HepG2 (cell line): ENCODE results near the gene RUSF1. TPM values are rescaled to one million over a fixed set of nuclear protein-coding genes. Genes with fewer than 3 reads are reported as not detected.

ENCODE experiments used
- ATRX ChIP-seq: sonication (generic); formaldehyde crosslinking; IDR thresholded peaks from 2 replicates; pipeline ENCODE4 v1.4.0; 2020; ENCODE audit warnings: missing genetic modification reagents, borderline replicate concordance
- CCDC6 ChIP-seq: sonication (generic); formaldehyde crosslinking; IDR thresholded peaks from 2 replicates; pipeline ENCODE4 v1.8.1; 2022; ENCODE audit warnings: mild to moderate bottlenecking, missing genetic modification reagents, moderate library complexity
- CREB1 ChIP-seq, 2 experiments: fragments of 450-650 bp in 1 of 2; IDR thresholded peaks; 2 replicates each; pipeline ENCODE4 v1.6.1; 2016 to 2017; ENCODE audit warnings: control low read depth in 1 of 2, mild to moderate bottlenecking in 1 of 2, missing compliant biosample characterization in 1 of 2, missing genetic modification characterization in 1 of 2
- FOXJ3 ChIP-seq: sonication (generic); formaldehyde crosslinking; IDR thresholded peaks from 2 replicates; pipeline ENCODE4 v1.4.0; 2020; ENCODE audit warnings: missing genetic modification reagents, mild to moderate bottlenecking, borderline replicate concordance
- FOXK2 ChIP-seq: fragments of 450-650 bp; IDR thresholded peaks from 2 replicates; pipeline ENCODE4 v1.6.1; 2016
- HOXA5 ChIP-seq: sonication (generic); formaldehyde crosslinking; IDR thresholded peaks from 2 replicates; pipeline ENCODE4 v1.4.0; 2020; ENCODE audit warnings: missing genetic modification reagents
- KDM5A ChIP-seq: fragments of 200-600 bp; sonication (generic); IDR thresholded peaks from 2 replicates; pipeline ENCODE4 v1.7.0; 2018; ENCODE audit warnings: antibody characterized with exemption, mild to moderate bottlenecking, low read length, borderline replicate concordance
- KLF12 ChIP-seq: sonication (generic); formaldehyde crosslinking; IDR thresholded peaks from 2 replicates; pipeline ENCODE4 v1.4.0; 2020; ENCODE audit warnings: missing genetic modification reagents, borderline replicate concordance
- LRRFIP1 ChIP-seq: sonication (generic); formaldehyde crosslinking; conservative IDR thresholded peaks from 2 replicates; pipeline ENCODE4 v1.4.0; 2020; ENCODE audit warnings: missing genetic modification reagents
- MED13 ChIP-seq: sonication (generic); formaldehyde crosslinking; IDR thresholded peaks from 2 replicates; pipeline ENCODE4 v1.5.0; 2020; ENCODE audit warnings: missing genetic modification reagents
- MLX ChIP-seq: IDR thresholded peaks from 2 replicates; pipeline ENCODE4 v1.6.1; 2016
- NFYB ChIP-seq: sonication (generic); formaldehyde crosslinking; IDR thresholded peaks from 2 replicates; pipeline ENCODE4 v1.4.0; 2020; ENCODE audit warnings: missing genetic modification reagents
- POLR2A ChIP-seq, 2 experiments: IDR thresholded peaks; 2 replicates each; pipeline ENCODE4 v1.6.1; 2011; ENCODE audit warnings: low read depth in 2 of 2, low read length in 2 of 2, mild to moderate bottlenecking in 1 of 2, moderate library complexity in 1 of 2; ENCODE audit not compliant: insufficient read depth in 1 of 2
- RBM39 ChIP-seq: fragments of 200-400 bp; formaldehyde crosslinking; IDR thresholded peaks from one replicate; pipeline ENCODE4 v1.6.1; 2018; ENCODE audit warnings: antibody characterized with exemption, mild to moderate bottlenecking, low read depth, low read length; ENCODE audit not compliant: poor library complexity, severe bottlenecking
- REXO4 ChIP-seq: sonication (generic); formaldehyde crosslinking; IDR thresholded peaks from 2 replicates; pipeline ENCODE4 v1.8.0; 2022; ENCODE audit warnings: missing genetic modification reagents, mild to moderate bottlenecking, borderline replicate concordance
- SAFB2 ChIP-seq: sonication (generic); formaldehyde crosslinking; IDR thresholded peaks from 2 replicates; pipeline ENCODE4 v1.5.1; 2020; ENCODE audit warnings: missing genetic modification reagents, low read depth, mild to moderate bottlenecking, borderline replicate concordance
- SETDB1 ChIP-seq: sonication (generic); formaldehyde crosslinking; IDR thresholded peaks from 2 replicates; pipeline ENCODE4 v1.5.1; 2020; ENCODE audit warnings: missing genetic modification reagents, mild to moderate bottlenecking, borderline replicate concordance
- TMF1 ChIP-seq: sonication (generic); formaldehyde crosslinking; IDR thresholded peaks from 2 replicates; pipeline ENCODE4 v1.8.1; 2022; ENCODE audit warnings: low read depth, missing genetic modification reagents
- U2AF2 ChIP-seq: fragments of 200-400 bp; formaldehyde crosslinking; IDR thresholded peaks from 2 replicates; pipeline ENCODE4 v1.6.1; 2017; ENCODE audit warnings: low read depth, mild to moderate bottlenecking, low read length
- ZBTB21 ChIP-seq: sonication (generic); formaldehyde crosslinking; IDR thresholded peaks from 2 replicates; pipeline ENCODE4 v1.4.0; 2020; ENCODE audit warnings: missing genetic modification reagents
- ZBTB38 ChIP-seq: sonication (generic); formaldehyde crosslinking; IDR thresholded peaks from 2 replicates; pipeline ENCODE4 v1.5.1; 2020; ENCODE audit warnings: mild to moderate bottlenecking, missing genetic modification reagents
- ZBTB8A ChIP-seq: sonication (generic); formaldehyde crosslinking; IDR thresholded peaks from 2 replicates; pipeline ENCODE4 v1.4.0; 2020; ENCODE audit warnings: mild to moderate bottlenecking, low read depth, missing genetic modification reagents, borderline replicate concordance
- ZNF138 ChIP-seq: sonication (generic); formaldehyde crosslinking; IDR thresholded peaks from 2 replicates; pipeline ENCODE4 v1.5.0; 2020; ENCODE audit warnings: mild to moderate bottlenecking, low read depth, missing genetic modification reagents
- ZNF329 ChIP-seq: sonication (generic); formaldehyde crosslinking; IDR thresholded peaks from 2 replicates; pipeline ENCODE4 v1.9.0; 2021; ENCODE audit warnings: low read depth, mild to moderate bottlenecking, missing genetic modification reagents
- ZNF446 ChIP-seq: sonication (generic); formaldehyde crosslinking; IDR thresholded peaks from 2 replicates; pipeline ENCODE4 v1.5.0; 2020; ENCODE audit warnings: mild to moderate bottlenecking, missing genetic modification reagents
- ZNF558 ChIP-seq: sonication (generic); formaldehyde crosslinking; IDR thresholded peaks from 2 replicates; pipeline ENCODE4 v1.9.0; 2022; ENCODE audit warnings: mild to moderate bottlenecking, missing genetic modification reagents, borderline replicate concordance
- ZNF562 ChIP-seq: sonication (generic); formaldehyde crosslinking; IDR thresholded peaks from 2 replicates; pipeline ENCODE4 v1.8.0; 2022; ENCODE audit warnings: missing genetic modification reagents, borderline replicate concordance
- ZNF607 ChIP-seq: sonication (generic); formaldehyde crosslinking; IDR thresholded peaks from 2 replicates; pipeline ENCODE4 v1.5.1; 2020; ENCODE audit warnings: missing genetic modification reagents, mild to moderate bottlenecking, borderline replicate concordance
- ZNF841 ChIP-seq: sonication (generic); formaldehyde crosslinking; IDR thresholded peaks from 2 replicates; pipeline ENCODE4 v1.8.1; 2023; ENCODE audit warnings: missing genetic modification reagents, borderline replicate concordance
- polyA plus RNA-seq, 8 experiments: library from polyadenylated mRNA; depleted of rRNA in 3 of 8; stranded (reverse) in 7 of 8; unstranded in 1 of 8; fragments of >200 nt; fragmentation: Illumina TruSeq in 4 of 8; extraction: Trizol in 4 of 8; gene quantifications; 2 replicates each; pipeline versions ENCODE4 v1.2.1 to v1.2.3, GENCODE V29; 2011 to 2016; ENCODE audit warnings: low read depth in 4 of 8, missing spikeins in 1 of 8, mixed read lengths in 1 of 8; ENCODE audit not compliant: insufficient read depth in 1 of 8
- total RNA-seq, 5 experiments: library from RNA; depleted of rRNA; stranded (reverse); fragments of >200 nt; fragmentation: Illumina TruSeq; extraction: Trizol; gene quantifications; 2 replicates each; pipeline ENCODE4 v1.2.3, GENCODE V29; 2016; ENCODE audit warnings: low read depth in 1 of 5

The RUSF1 gene
- total and polyA plus RNA-seq, 2 of the 13 experiments (the other 11 are each of a cell fraction or from before 2014, with no cell fraction given), result 40.8 to 50.2 TPM

GRCh38 chr16:31458844-31459686, 49.1 kb downstream of the RUSF1 start, which contains the start of gene ARMC5 (continued):
- 0 out of 2 replicates have a peak, but pooled peaks have one; percentile 23 for TF ChIP-seq MLX
- peak; percentile 89 for TF ChIP-seq CCDC6 (CRISPR knock-in tag)
- TF ChIP-seq SETDB1 (CRISPR knock-in tag), result no peak
- peak; percentile 89 for TF ChIP-seq RBM39
- TF ChIP-seq U2AF2, result no peak
- no peak for TF ChIP-seq FOXK2
- TF ChIP-seq HOXA5, result peak; percentile 96
- peak; percentile 85 for TF ChIP-seq KLF12 (CRISPR knock-in tag)
- no peak for TF ChIP-seq REXO4
- TF ChIP-seq KDM5A, result peak; percentile 28; the same call in 1 of the 2 replicates
- peak; percentile 98 for TF ChIP-seq ZBTB21 (CRISPR knock-in tag)
- TF ChIP-seq TMF1, result peak; percentile 90
- no peak for TF ChIP-seq ATRX (CRISPR knock-in tag)
- no peak for TF ChIP-seq ZNF446
- peak; percentile 81 for TF ChIP-seq ZBTB38 (CRISPR knock-in tag)
- TF ChIP-seq NFYB, result peak; percentile 51
- peak; percentile 87 to 97 for TF ChIP-seq POLR2A (IDR thresholded peaks at IDR 0.05; ENCODE audit: insufficient read depth in 1 of 2, low read depth in 2 of 2, low read length in 2 of 2)
- TF ChIP-seq LRRFIP1, result no peak
- peak; percentile 86 for TF ChIP-seq ZNF607 (CRISPR knock-in tag)
- peak; percentile 87 for TF ChIP-seq MED13
- peak; percentile 77; the same call in 1 of the 2 replicates for TF ChIP-seq ZNF329 (CRISPR knock-in tag)
- TF ChIP-seq ZNF558 (CRISPR knock-in tag), result peak; percentile 97; the same call in 1 of the 2 replicates
- TF ChIP-seq CREB1 (IDR thresholded peaks at IDR 0.05), result peak; percentile 94
- TF ChIP-seq CREB1 (CRISPR knock-in tag; IDR thresholded peaks at IDR 0.05), result peak; percentile 97
- no peak for TF ChIP-seq ZNF138
- TF ChIP-seq FOXJ3 (CRISPR knock-in tag), result peak; percentile 84; the same call in 1 of the 2 replicates
- peak; percentile 65; the same call in 1 of the 2 replicates for TF ChIP-seq ZBTB8A (CRISPR knock-in tag)
- TF ChIP-seq SAFB2, result peak; percentile 92
- no peak for TF ChIP-seq ZNF841 (CRISPR knock-in tag)
- no peak for TF ChIP-seq ZNF562
